Mesendoderm (in vitro differentiated cells): ENCODE results near the gene MYL6B.

Experiments used
- DNase-seq: peaks from one replicate; pipeline ENCODE4 v3.0.0; 2013
- H2AK5ac ChIP-seq: 2 replicates; pipeline ENCODE4 v1.6.1; 2013; ENCODE audit warnings: low read length, inconsistent platforms
- H2BK120ac ChIP-seq: 2 replicates; pipeline ENCODE4 v1.6.1; 2013; ENCODE audit warnings: low read depth, mild to moderate bottlenecking, low read length, moderate library complexity, mixed read lengths
- H2BK15ac ChIP-seq: replicated peaks from 2 replicates; pipeline ENCODE4 v1.6.1; 2013; ENCODE audit warnings: low read depth, mild to moderate bottlenecking, moderate library complexity
- H2BK5ac ChIP-seq: 2 replicates; pipeline ENCODE4 v1.6.1; 2013; ENCODE audit warnings: low read length, inconsistent platforms
- H3K18ac ChIP-seq: 2 replicates; pipeline ENCODE4 v1.6.1; 2013; ENCODE audit warnings: mild to moderate bottlenecking, low read length, mixed read lengths
- H3K23ac ChIP-seq: one replicate; pipeline ENCODE4 v1.6.1; 2013; ENCODE audit warnings: low read length
- H3K27ac ChIP-seq: 2 replicates; pipeline ENCODE4 v1.5.1; 2013; ENCODE audit warnings: low read depth, mild to moderate bottlenecking, inconsistent platforms, low read length, moderate library complexity
- H3K27me3 ChIP-seq: 2 replicates; pipeline ENCODE4 v1.6.1; 2013; ENCODE audit warnings: low read length, control low read depth, mild to moderate bottlenecking, inconsistent platforms; ENCODE audit not compliant: insufficient read depth, poor library complexity
- H3K36me3 ChIP-seq: 2 replicates; pipeline ENCODE4 v1.6.1; 2013; ENCODE audit warnings: low read length, inconsistent platforms; ENCODE audit not compliant: control insufficient read depth, insufficient read depth
- H3K4ac ChIP-seq: one replicate; pipeline ENCODE4 v1.6.1; 2013; ENCODE audit warnings: low read depth, mild to moderate bottlenecking, low read length, moderate library complexity
- H3K4me1 ChIP-seq: 2 replicates; pipeline ENCODE4 v1.6.1; 2013; ENCODE audit warnings: low read depth, low read length, inconsistent platforms; ENCODE audit not compliant: control insufficient read depth
- H3K4me2 ChIP-seq: 2 replicates; pipeline ENCODE4 v1.6.1; 2013; ENCODE audit warnings: low read length
- H3K4me3 ChIP-seq: 2 replicates; pipeline ENCODE4 v1.5.1; 2013; ENCODE audit warnings: mild to moderate bottlenecking, low read length
- H3K56ac ChIP-seq: one replicate; pipeline ENCODE4 v1.6.1; 2013; ENCODE audit warnings: low read length
- H3K79me1 ChIP-seq: 2 replicates; pipeline ENCODE4 v1.6.1; 2013; ENCODE audit warnings: low read length, inconsistent platforms
- H3K79me2 ChIP-seq: 2 replicates; pipeline ENCODE4 v1.6.1; 2013; ENCODE audit warnings: mild to moderate bottlenecking, low read length; ENCODE audit not compliant: control insufficient read depth, insufficient read depth
- H3K9ac ChIP-seq: 2 replicates; pipeline ENCODE4 v1.6.1; 2013; ENCODE audit warnings: low read length, inconsistent platforms
- H4K5ac ChIP-seq: one replicate; pipeline ENCODE4 v1.6.1; 2013; ENCODE audit warnings: low read length
- H4K8ac ChIP-seq: one replicate; pipeline ENCODE4 v1.6.1; 2013; ENCODE audit warnings: low read depth, mild to moderate bottlenecking, control low read depth, low read length, moderate library complexity
- WGBS: extraction: QIAGEN DNeasy Blood & Tissue Kit; methylation state at CpG from one replicate; pipeline ENCODE4 v1.1.7; 2013; ENCODE audit warnings: low lambda C conversion rate, missing lambda C conversion rate; ENCODE audit not compliant: insufficient coverage; ENCODE audit errors: extremely low coverage; 5-methylcytosine and 5-hydroxymethylcytosine counted together

The MYL6B gene

DNA sequence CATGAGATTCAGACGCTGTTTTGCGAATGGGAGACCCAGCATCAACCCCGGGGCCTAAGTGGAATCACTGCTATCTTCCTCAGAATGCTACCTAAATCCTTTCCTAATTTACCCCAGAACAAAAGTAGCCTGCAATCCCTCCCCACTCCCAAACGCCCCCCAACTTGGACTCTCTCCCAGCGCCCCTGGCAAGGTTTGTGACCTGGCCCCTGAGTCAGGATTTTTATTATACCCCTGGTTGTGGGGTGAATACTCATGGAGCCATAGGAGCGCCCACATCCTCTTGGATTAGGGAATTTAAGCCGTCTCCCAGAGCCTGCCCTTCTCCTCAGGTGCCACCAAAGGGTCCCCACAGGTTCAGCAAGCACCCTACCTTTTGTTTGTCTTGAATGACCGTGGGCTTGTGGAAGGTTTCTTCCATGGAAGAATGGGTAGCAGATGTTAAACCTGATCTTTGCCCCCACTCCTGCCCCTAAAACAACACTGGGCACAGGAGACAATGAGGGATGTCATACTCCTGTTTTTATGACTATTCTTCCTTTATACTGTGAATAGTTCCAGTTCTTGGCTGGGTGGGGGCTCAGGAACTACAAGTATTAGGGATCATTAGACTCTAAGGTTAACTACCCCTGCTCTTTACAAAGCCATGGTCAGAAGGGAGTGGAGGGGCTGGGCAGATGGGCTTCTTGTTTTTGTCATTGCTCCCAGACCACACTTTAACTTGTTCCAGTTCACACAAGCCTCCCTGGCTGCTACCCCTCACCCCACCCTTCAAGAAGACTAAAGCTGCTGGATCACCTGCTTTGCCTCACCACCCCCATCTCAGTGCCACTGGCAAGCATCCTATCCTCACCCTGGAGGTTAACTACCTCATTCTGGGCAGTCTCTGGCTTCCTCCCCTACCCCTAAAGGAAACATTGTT is 630 bp downstream of the MYL6B start:
- Histone ChIP-seq H3K9ac (peak overlapping the region; percentile 79), H4K8ac (no peak overlapping the region), H2AK5ac (peak overlapping the region; percentile 17), H3K23ac (no peak overlapping the region), H3K27ac (no peak overlapping the region), H3K56ac (peak overlapping the region; percentile 91), H4K5ac (no peak overlapping the region), H2BK5ac (no peak overlapping the region), H2BK15ac (no peak overlapping the region), H3K27me3 (no peaks in the 10 kb centered on the region), H3K18ac (peak overlapping the region; percentile 39), H3K4me2 (peak overlapping the region; percentile 33), H3K36me3 (no peaks in the 10 kb centered on the region), H3K4me1 (peaks cover 5% of the 10 kb centered on the region), H3K4me3 (peak overlapping the region; percentile 63), H3K79me2 (peaks cover 3% of the 10 kb centered on the region), H3K79me1 (peaks cover 4% of the 10 kb centered on the region), H2BK120ac (no peak overlapping the region), H3K4ac (peak overlapping the region; percentile 19)
- WGBS, result no CpG with 5 or more reads among the region's 8 CpGs
- no peak for DNase-seq

DNA sequence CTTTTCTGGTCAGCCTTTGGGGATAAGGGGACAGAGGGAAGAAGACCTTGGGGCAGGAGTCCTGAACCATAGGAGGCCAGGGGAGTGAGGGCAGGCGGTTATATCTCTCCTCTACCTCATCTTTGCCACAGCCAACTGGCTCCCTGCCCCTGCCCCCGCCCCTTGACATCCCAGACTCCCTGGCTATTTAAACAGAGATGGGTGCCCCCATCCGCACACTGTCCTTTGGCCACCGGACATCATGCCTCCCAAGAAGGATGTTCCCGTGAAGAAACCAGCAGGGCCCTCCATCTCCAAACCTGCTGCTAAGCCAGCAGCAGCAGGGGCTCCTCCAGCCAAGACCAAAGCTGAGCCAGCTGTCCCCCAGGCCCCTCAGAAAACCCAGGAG is 1.3 kb downstream of the MYL6B start:
- Histone ChIP-seq H3K4me2 (peak overlapping the region; percentile 2), H3K79me1 (peaks cover 4% of the 10 kb centered on the region), H3K27ac (no peak overlapping the region), H3K4ac (no peak overlapping the region), H2AK5ac (no peak overlapping the region), H3K4me3 (no peak overlapping the region), H3K4me1 (peaks cover 5% of the 10 kb centered on the region), H3K27me3 (no peaks in the 10 kb centered on the region), H2BK120ac (no peak overlapping the region), H3K79me2 (peaks cover 8% of the 10 kb centered on the region), H4K8ac (no peak overlapping the region), H3K56ac (peak overlapping the region; percentile 91), H3K9ac (peak overlapping the region; percentile 79), H4K5ac (no peak overlapping the region), H2BK5ac (no peak overlapping the region), H3K23ac (no peak overlapping the region), H3K18ac (no peak overlapping the region), H3K36me3 (no peaks in the 10 kb centered on the region), H2BK15ac (no peak overlapping the region)
- WGBS, result no CpG with 5 or more reads among the region's 5 CpGs
- DNase-seq, result no peak

DNA sequence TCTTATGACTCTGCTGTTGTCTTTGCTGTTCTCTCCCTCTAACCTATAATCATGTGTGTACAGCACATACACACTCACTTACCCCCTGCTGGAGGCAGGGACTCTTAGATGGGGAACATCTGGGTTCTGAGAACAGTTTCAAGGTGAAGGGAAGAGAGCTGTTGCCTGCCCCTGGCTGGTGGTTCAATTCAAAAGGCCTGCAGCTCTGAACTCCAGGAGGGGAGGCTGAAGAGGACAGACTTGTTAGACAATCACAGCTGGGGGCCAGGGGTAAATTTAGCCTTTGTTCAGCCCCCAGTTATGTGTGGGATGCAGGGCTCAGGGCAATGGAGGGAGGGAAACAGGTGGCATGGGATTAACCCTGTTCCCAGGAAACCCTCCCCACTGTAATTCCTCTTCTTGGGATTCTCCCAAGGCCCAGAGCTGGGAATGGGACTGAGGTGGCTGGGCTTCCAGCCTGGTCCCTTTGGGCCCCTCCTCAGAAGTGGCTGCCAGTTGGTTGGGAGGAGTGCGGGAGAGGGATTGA is 1.9 kb downstream of the MYL6B start:
- H3K79me1 ChIP-seq, result peaks cover 6% of the 10 kb centered on the region
- no peak overlapping the region for H3K4me3 ChIP-seq
- no CpG with 5 or more reads among the region's 1 CpG for WGBS

DNA sequence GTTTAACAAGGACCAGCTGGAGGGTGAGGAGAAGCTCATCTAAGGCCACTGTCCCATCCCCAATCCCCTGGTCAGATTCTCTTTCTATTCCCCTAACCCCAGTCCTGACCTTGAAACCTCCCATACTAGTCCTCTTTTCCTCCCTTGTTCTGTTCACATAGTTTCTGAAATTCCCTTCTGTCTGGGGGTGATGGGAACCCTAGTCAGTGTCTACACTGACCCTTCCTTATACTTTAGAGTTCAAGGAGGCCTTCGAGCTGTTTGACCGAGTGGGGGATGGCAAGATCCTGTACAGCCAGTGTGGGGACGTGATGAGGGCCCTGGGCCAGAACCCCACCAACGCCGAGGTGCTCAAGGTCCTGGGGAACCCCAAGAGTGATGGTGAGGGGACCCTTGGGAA is 2.4 kb downstream of the MYL6B start:
- Histone ChIP-seq H3K4me3 (no peak overlapping the region), H4K8ac (no peak overlapping the region), H3K4me1 (peaks cover 6% of the 10 kb centered on the region), H3K27ac (no peak overlapping the region), H3K27me3 (no peaks in the 10 kb centered on the region), H2AK5ac (no peak overlapping the region), H3K79me1 (peaks cover 6% of the 10 kb centered on the region), H3K36me3 (peaks cover under 1% of the 10 kb centered on the region), H2BK15ac (no peak overlapping the region), H3K79me2 (peaks cover 20% of the 10 kb centered on the region), H3K23ac (no peak overlapping the region), H2BK5ac (no peak overlapping the region), H3K56ac (no peak overlapping the region), H4K5ac (no peak overlapping the region), H3K9ac (no peak overlapping the region), H3K4me2 (no peak overlapping the region), H3K4ac (no peak overlapping the region), H2BK120ac (no peak overlapping the region), H3K18ac (no peak overlapping the region)
- no CpG with 5 or more reads among the region's 5 CpGs for WGBS
- DNase-seq, result no peak

More for the DNA sequence above, 1.9 kb downstream of the MYL6B start:
- no peak overlapping the region for H2BK15ac ChIP-seq
- no peak overlapping the region for H3K4ac ChIP-seq
- H3K18ac ChIP-seq, result no peak overlapping the region
- H3K23ac ChIP-seq, result no peak overlapping the region
- H3K36me3 ChIP-seq, result no peaks in the 10 kb centered on the region
- peaks cover 5% of the 10 kb centered on the region for H3K4me1 ChIP-seq
- H2AK5ac ChIP-seq, result no peak overlapping the region
- no peaks in the 10 kb centered on the region for H3K27me3 ChIP-seq
- H3K79me2 ChIP-seq, result peaks cover 14% of the 10 kb centered on the region
- H4K5ac ChIP-seq, result no peak overlapping the region
- H4K8ac ChIP-seq, result no peak overlapping the region
- H3K56ac ChIP-seq, result no peak overlapping the region
- DNase-seq, result peak; percentile 38
- no peak overlapping the region for H2BK120ac ChIP-seq
- H3K4me2 ChIP-seq, result no peak overlapping the region
- H2BK5ac ChIP-seq, result no peak overlapping the region
- peak overlapping the region; percentile 15 for H3K27ac ChIP-seq
- H3K9ac ChIP-seq, result peak overlapping the region; percentile 14

DNA sequence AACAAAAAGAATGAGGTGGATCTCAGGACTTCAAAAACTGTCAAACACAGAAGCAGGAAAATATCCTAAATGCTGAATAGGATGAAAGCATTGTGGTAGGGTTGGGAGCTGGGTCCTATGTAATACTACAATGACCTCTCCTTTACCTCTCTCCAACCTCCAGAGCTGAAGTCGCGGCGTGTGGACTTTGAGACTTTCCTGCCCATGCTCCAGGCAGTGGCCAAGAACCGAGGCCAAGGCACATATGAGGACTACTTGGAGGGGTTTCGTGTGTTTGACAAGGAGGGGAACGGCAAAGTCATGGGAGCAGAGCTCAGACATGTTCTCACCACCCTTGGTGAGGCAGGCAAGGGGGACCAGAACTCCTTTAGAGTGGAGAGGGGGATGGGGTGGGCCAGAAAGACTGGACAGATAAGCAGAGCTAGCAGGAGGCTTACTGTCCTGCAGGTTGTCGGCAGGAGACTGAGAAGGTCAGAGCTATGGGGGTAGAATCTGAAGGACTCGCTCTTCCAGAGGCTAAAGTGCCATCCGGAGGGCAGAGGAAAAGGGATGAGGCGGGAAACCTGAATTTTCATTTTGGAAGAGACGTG is 3.0 kb downstream of the MYL6B start:
- Histone ChIP-seq H2BK120ac (no peak overlapping the region), H3K79me2 (peaks cover 25% of the 10 kb centered on the region), H3K23ac (no peak overlapping the region), H3K27me3 (no peaks in the 10 kb centered on the region), H4K8ac (no peak overlapping the region), H3K27ac (no peak overlapping the region), H3K56ac (no peak overlapping the region), H3K9ac (no peak overlapping the region), H3K4me3 (no peak overlapping the region), H3K18ac (no peak overlapping the region), H2BK5ac (no peak overlapping the region), H4K5ac (no peak overlapping the region), H2BK15ac (no peak overlapping the region), H3K4me2 (no peak overlapping the region), H2AK5ac (no peak overlapping the region), H3K36me3 (peaks cover 5% of the 10 kb centered on the region), H3K79me1 (peaks cover 12% of the 10 kb centered on the region), H3K4me1 (peaks cover 11% of the 10 kb centered on the region), H3K4ac (no peak overlapping the region)
- DNase-seq, result no peak
- WGBS, result no CpG with 5 or more reads among the region's 11 CpGs
